T1000 (cell line): ENCODE data around the gene PCYOX1L.

ENCODE experiments used
- DNase-seq: peaks from one replicate; lab custom pipeline; 2025; ENCODE audit warnings: mixed read lengths; lab: John Stamatoyannopoulos, UW

Gene PCYOX1L

DNA sequence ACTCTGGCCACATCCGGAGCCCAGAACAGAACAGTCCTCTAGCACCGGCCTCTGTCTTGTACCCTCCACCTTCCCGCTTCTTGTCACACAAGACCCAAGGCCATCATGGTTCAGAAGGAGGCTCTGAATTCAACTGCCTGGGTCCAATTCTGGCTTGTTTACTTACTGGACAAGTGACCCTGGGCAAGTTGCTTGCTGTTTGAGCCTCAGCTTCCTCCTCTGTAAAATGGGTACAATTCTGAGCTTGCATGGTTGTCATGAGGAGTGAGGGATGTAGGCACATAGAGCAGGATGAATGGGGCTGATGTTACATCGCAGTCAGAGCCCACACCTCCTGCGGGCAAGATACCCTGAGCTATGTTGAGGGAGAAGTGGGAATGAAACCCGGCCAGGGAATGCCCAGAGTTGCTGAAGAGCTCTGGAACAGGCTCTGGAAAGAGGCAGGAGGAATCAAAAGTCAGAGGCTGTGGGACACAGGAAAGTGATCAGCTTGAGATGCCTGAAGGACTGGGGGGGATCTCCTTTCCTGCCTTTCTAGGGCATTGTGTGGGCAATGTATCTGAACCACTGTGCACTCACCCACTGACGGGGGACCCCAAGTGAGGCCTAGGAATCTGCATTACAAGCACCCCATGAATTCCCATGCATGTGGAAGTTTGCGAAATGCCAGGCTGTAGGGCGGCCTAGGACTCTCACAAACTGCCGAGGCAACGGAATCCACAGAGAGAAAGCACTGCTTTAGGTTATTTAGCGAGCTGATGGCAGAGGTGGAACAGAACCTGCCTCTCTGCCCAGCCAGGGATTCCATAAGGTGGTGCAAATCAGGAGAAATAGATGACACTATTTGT is 50.6 kb downstream of the PCYOX1L start:
- DNase-seq: no peak

GRCh38 chr5:149409268-149409948 is 51.6 kb downstream of the PCYOX1L start:
- no peak for DNase-seq

DNA sequence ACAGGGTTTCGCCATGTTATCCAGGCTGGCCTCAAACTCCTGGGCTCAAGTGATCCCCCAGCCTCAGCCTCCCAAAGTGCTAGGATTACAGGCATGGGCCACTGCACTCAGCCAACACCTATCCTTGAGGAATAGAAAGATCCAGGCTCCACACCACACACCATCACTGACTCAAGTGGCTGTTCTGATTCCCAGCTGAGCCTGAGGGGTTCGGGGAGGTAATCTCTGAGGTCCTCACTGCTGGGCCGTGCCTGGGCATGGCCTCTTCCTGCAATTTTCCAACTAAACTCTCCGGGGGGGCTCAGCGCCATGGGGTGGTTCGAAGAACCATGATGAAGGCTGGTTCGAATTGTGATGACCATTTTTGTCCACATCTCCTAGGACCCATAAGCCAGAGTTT is 52.2 kb downstream of the PCYOX1L start:
- no peak for DNase-seq

DNA sequence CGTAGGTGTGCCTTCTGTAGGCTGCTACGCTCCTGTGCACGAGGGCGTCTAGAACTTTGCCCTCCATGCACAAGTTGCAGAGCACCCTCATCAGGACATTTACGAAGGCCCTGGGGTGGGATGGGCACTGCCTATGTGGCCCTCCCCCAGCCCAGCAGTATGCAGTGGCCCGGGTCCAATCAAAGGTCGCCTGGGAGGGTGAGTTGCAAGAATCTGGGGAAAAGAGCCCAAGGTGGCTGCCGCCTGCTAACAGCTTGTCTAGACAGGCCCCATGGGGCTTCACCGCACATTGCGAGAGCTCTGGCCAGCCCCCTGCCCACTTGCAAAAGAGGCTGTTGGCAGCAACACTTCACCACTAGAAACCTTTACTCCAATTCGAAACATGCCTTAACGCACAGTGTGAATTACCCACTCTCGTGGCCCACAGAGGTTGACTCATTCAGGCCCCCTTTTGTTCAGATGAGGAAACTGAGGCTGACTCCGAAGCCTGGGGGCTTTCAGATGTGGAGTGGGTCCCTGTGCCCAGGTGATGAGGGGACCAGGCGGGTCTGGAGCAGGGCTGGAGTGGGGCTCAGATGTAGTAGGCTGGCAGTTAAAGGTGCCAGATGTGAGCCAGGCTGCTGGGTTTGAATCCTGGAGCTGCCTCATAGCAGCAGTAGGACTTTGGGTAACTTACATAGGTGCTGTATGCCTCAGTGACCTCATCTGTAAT is 53.0 kb downstream of the PCYOX1L start:
- DNase-seq: no peak

DNA sequence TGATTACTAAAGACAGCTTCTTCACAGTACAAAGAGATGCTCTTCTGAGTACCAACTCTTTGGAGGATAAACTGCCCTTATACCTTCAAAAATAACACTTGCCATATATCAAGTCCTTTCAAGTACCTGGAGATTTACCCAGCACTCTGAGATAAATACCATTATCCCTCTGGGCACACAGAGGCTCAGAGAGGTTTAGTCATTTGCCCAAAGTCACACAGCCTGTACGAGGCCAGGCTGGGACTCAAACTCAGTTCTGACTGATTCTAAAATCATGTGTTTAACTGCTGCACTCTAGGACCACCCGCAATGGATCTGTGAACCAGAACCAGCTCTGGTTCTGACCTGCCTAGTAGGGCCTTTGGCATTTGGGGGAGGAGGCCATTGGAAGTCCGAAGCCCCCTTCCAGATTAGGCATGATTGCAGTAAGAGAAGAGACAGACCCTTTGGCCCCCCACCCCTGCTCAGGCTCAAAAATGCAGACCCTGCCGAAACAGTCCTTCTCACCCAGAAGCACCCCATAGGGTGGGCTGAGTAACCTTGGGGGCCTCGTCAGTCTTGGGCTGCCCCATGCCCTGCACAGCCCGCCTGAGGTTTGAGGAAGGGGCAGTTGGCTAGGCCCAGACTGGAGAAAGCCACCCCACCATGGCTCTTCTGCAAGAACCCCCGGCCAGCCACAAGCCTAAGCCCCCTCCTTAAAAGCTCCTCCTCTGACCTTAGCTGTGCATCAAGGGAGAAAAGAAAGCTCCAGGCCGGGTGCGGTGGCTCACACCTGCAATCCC is 54.1 kb downstream of the PCYOX1L start:
- DNase-seq: no peak

DNA sequence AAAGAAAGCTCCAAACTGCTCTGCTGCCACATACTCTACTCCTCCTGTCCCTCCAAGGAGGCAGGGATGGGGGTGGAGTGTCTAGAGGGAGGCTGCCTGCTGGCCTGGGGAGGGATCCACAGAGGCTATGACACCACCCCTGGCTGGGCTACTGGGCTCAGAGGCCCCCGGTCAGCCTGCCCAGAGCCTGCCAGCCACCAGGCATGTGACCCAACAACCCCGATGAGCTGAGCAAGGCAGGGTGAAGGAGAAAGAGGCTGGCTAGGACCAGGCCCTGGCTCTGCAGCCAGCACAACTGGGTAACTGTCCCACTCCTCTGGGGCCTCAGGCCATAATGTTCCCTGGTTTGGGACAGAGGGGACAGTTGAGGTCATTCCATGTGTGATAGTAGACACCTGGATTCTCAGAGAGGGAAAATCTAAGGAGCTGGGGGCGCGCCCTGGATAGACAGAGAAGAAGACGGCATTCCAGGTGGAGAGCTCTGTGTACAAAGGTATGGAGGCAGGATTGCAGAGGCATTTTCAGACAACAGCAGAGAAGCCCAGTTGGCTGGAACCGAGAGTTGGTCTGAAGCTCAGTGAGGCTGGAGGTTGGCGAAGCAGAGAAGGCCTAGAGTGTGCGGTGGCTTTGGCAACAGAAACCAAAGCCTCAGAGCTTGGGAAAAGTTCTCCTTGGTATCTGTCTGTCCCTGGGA is 55.1 kb downstream of the PCYOX1L start:
- DNase-seq: no peak

GRCh38 chr5:149413477-149414210 is 55.8 kb downstream of the PCYOX1L start:
- DNase-seq: no peak

DNA sequence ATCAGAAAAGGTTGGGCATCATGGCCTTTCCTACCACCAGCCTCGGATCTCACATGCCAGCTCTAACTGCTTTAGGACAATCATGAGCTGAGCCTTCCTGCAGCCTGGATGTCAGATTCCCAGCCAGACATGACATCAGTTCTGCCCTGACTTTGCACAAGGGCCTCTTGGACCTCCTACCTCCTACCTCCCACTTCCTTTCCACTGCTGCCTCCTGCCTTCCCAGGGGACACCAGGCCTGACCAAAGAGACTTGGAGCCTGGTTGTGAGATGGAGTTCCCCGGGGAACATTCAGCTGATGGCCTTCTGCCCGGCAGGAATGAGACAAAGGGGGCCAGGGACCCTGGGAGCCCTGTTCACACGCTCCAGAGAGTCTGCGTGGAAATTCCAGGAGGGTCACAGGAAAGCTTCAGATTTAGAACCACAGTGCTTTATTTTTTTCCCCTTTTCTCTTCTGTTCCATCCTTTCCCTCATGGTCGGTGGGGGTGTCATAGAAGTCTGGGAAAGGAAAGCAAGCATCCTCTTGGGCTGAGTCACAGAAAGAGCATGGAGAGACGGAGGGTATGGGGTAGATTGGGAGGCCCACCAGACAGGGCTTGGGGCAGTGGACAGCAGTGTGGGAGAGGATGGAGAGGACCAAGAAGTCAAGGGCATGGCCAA is 56.7 kb downstream of the PCYOX1L start:
- DNase-seq: no peak

GRCh38 chr5:149415066-149415967 is 57.5 kb downstream of the PCYOX1L start:
- no peak for DNase-seq

GRCh38 chr5:149416987-149417710 is 59.3 kb downstream of the PCYOX1L start:
- DNase-seq: no peak

- DNase-seq: no peak
These were observed 60.0 kb downstream of the PCYOX1L start for GRCh38 chr5:149417711-149418368.

DNA sequence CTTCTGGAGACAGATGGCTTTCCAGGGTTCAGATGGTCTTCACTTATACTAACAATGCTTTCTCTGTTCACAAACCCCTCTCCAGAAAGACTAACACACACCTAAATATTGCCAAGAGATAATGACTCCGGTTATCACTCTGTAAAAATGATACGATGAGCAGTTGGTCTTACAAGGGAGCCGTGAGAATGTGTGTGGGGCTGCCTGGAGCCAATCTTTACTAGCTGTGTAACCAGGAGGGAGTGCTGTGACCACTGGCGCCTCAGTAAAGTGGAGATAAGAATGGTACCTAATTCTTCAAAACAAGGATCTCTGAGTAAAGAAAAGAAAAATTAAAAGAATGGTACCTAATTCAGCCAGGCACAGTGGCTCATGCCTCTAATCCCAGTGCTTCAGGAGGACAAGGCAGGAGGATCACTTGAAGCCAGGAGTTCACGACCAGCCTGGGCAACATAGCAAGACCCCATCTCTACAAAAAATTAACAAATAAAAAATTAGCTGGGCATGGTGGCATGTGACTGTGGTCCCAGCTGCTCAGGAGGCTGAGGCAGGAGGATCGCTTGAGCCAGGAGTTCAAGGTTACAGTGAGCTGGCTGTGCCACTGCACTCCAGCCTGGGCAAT is 61.2 kb downstream of the PCYOX1L start:
- DNase-seq: no peak
